Right kidney (tissue), 1 donor: Measurements from ENCODE around the gene SPON1.

Experiments
- DNase-seq: peaks from one replicate; pipeline ENCODE4 v3.0.0-alpha.2; 2016

Gene SPON1

GRCh38 chr11:14186046-14186775, 223.7 kb downstream of the SPON1 start:
- no peak for DNase-seq

GRCh38 chr11:14189874-14190273, 227.4 kb downstream of the SPON1 start:
- DNase-seq: no peak

DNA sequence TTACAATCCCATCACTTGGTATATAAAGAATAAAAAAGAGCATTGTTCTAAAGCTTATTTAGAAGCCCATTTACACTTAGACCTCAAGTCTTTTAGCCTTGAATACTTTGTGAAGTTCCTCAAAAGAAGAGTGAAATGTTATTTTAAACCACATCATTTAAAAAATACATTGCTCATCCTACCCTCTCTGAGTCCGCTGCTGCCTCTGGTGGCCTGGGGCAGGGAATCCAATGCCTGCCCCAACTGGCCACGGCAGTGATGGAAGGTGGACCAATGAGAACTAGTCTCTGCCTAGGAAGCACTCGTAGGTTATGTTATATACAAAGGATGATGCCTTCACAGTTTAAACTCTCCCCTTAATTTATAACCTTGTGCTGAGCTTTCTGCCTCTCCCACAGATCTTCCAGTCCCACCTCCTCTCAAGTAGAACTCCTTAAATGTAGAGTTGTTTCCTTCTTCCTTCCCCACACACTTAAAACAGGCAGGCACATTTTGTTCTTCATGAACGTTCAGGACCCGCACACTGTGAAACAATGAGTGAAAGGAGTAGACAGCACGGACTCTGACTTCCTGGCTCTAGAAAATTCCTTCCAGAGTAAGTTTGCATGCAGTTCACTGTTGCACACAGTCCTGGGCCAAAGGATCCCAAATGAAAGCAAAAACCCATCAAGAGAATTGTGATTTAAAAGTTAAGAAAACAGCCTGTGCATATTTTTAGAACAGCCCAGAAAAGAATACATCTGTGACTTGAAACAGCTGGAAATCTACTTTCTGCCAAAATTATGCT, 228.7 kb downstream of the SPON1 start:
- DNase-seq: peak; percentile 28

DNA sequence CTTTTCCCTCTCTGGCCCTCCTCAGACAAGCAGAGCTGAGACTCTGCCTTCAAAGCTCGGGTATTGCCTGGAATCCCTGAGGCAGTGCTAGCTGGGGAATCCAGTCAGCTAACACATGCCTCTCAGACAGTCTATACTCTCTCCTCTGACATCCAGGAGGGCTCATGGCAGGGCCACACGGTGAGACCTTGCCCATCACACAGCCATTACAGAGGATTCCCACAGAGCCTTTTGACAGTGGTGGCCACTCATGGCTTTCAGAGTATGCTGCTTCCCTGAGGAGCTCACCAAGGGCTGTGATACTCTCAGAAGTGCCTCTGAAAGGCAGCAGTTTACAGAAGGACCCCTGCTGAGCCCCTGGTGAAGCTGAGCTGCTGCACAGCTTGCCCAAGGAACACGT, 231.1 kb downstream of the SPON1 start:
- no peak for DNase-seq

- DNase-seq: no peak
Observed at GRCh38 chr11:14202251-14203196, 240.0 kb downstream of the SPON1 start.

DNA sequence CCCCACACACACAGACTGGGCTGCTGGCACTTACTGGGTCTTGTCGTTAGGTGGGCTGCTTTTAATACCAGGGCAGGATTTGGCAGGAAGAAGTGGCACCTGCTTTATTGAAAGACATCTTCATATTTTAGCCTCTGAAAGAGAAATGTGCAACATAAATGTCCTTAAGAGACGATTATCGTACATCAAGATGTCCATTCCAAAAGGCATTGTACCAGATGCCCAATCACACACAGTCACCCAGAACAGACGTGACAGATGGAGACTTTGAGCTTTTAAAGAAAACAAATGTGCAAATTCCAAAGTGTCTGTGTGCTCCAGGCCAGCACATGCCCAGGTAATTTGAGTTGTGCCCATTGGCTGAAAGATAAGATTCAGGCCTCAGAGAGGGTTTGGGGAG, 240.8 kb downstream of the SPON1 start:
- DNase-seq: no peak

GRCh38 chr11:14212986-14213385, 250.5 kb downstream of the SPON1 start:
- DNase-seq: no peak

- no peak for DNase-seq
Observed at GRCh38 chr11:14218728-14219127, 256.2 kb downstream of the SPON1 start.

DNA sequence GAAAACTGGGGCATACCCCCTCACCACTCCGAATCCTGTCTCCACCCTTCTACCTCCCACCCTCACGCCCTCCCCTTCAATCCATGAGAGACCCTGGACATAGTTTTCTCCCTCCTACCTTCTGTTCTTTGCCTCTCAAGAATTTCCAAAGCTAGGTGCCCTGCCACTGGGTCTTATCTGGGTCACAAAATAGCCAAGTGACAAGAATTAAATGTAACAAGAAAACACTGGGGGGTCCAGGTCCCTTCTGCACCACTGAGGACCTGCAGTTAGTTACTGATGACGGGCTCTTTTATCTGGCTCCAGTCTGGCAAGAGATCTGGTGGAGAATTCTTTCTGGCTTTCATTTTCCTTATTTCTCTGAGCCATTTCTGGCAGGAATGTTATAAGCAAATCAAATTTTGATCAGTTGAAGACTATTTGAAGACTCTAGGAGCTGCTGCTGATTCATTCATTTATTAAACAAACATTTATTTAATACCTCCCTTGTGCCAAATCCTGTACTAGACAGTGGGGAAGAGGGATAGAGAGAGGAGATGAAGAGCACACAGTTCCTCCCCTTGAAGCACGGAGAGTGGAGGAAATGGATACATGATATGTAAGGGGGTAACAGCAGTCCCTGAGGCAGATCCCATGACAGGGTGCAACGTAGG, 261.2 kb downstream of the SPON1 start:
- DNase-seq: no peak

- no peak for DNase-seq
Observed at GRCh38 chr11:14224395-14224794, 261.9 kb downstream of the SPON1 start.

- DNase-seq: no peak
Observed at GRCh38 chr11:14225666-14226065, 263.1 kb downstream of the SPON1 start.

GRCh38 chr11:14228356-14228755, 265.8 kb downstream of the SPON1 start:
- DNase-seq: no peak

DNA sequence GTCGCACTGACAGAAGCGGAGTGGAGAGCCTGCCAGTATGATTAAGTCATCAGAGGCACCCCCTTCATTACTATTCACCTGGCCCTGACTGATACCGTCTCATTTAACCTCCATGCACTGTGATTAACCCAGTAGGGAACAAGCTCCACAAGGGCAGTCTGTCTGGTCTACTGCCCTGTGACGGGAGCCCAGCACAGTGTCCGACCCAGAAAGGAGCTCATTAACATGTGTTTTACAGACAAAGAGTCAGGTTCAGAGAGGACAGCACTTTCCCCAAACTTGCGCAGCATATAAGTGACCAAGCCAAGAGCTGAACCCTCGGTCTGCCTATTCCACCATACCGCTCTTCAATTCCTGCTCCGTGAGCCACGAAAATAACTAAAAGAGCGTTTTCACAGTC, 266.9 kb downstream of the SPON1 start:
- no peak for DNase-seq

DNA sequence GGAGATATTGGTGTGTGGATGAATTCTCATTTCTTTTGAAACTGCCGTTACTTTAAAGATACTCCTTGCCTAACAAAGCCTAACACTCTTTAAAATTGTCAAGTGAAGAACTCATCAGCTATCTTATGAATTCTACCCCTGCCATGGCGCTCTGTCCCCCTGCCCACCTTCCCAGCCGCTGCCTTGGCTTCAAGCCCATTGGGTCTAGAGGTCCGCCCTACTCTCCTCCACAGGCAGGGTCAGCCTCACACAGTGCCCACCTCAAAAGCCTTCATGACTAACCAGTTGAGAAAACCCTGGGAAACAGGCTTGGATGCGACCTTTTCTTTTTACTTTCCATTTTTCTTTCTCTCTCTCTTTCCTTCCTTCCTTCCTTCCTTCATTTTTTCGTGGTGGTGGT, 267.9 kb downstream of the SPON1 start:
- DNase-seq: no peak

DNA sequence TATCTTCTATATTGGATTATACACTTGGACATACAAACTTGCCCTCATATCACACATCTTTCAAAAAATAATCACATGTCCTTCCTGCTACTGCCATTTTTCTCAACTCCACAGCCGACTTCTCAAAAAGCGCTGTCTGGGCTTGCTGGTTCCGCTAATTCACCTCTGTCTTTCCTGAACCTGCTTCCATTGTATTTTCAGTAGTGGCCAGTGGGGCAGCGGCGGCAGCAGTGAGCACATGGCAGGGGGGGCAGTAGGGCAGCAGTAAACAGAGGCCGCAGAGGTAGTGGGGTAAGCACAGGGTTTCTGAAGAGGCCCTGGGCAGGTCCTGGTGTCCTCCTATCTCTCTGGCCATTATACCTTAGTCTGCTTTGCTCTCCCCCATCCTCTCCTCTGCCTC, 270.1 kb downstream of the SPON1 start:
- no peak for DNase-seq

- DNase-seq: no peak
Observed at GRCh38 chr11:14234446-14234845, 271.9 kb downstream of the SPON1 start.

GRCh38 chr11:14235701-14236100, 273.2 kb downstream of the SPON1 start:
- DNase-seq: no peak

DNA sequence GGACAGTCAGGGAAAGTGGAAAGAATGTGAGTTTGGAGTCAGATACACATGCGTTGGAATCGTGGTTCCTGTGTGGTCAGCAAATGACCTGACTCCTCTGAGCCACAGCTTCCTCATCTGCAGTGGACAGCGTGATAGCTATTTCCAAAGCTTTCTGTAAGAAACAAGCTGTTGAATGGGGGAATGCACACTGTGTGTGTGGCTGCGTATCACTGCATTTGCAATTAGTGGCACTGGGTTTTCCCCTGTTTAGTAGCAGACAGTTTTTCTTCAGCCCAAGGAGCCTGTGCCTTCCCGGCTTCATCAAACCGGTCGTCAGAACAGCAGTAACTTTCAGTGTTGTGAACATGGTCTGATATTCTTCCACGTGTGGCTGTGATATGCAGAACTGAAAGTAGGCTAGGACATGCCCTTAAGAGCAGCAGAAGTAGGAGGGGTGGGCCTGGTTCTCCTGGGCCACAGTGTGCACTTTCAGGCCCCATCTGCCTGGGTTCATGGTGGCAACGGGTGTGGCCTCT, 275.0 kb downstream of the SPON1 start:
- DNase-seq: no peak

GRCh38 chr11:14240221-14240620, 277.7 kb downstream of the SPON1 start:
- no peak for DNase-seq

DNA sequence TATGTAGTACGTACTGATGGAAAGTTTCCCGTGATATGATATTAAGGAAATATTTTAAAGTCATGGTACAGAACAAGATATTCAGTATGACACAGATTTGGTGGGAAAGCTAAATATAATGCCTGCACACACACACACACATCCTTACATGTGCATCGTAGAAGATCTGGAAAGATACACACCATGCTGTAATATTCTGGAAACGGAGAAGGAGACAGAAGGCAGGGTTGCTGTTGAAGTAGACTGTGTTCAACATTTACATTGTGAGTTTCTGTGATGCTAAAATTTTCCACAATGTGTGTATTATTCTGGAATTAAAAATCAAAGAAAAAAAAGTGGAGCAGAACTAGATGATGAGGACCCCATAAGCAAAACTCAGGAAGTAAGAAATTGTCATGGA, 278.4 kb downstream of the SPON1 start:
- DNase-seq: no peak

DNA sequence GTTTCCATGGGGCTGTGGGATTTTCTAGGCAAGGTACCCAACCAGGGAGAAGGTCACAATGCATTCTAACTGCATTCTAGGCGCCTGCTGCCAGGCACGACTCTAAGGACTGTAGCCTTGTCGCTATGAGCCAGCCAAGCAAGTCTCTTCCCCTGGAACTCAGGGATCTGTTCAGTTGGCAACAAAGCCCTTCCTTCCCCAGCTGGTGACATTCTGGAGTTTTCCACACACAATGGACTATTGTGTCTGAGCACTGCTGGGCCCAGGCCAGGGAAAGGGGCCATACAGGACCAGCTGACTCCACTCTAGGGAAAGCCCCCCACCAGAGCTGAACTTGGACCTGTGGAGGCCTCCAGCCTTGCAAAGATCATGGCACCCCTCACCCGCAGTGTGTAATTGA, 279.7 kb downstream of the SPON1 start:
- DNase-seq: no peak

- no peak for DNase-seq
Observed at GRCh38 chr11:14242733-14243132, 280.2 kb downstream of the SPON1 start.
